ENCODE measurements around the gene HLTF.

Gene HLTF

GRCh38 chr3:149086232-149086988, at the start of gene HLTF:
Gene HLTF (minus strand): TSS chr3:149086533. CDS start chr3:149086336, 197 bp downstream.
- peak; percentile 98 for DNase-seq (ENCODE audit: low read depth, low spot score)
- peak within 1 kb of the TSS; percentile 94 for H3K4me3 ChIP-seq (ENCODE audit: low read depth, low read length)
- in situ Hi-C loops (cut with HindIII; ENCODE audit: low sequenced_read_pairs), result no loop called here
- TF ChIP-seq CTCF (IDR thresholded peaks at IDR 0.05; ENCODE audit: low read depth, low read length), result no peak

- H3K4me3 ChIP-seq (ENCODE audit: low read depth, low read length), result no peak overlapping the region
- peak; percentile 67 for DNase-seq (ENCODE audit: low read depth, low spot score)
- in situ Hi-C loops (cut with HindIII; ENCODE audit: low sequenced_read_pairs), result no loop called here
- no peak for TF ChIP-seq CTCF (IDR thresholded peaks at IDR 0.05; ENCODE audit: low read depth, low read length)
Observed at GRCh38 chr3:149134575-149134974, 48.2 kb upstream of the HLTF start.

- in situ Hi-C loops (cut with HindIII; ENCODE audit: low sequenced_read_pairs), result no loop called here
- TF ChIP-seq CTCF (IDR thresholded peaks at IDR 0.05; ENCODE audit: low read depth, low read length), result no peak
- no peak for DNase-seq (ENCODE audit: low read depth, low spot score)
- H3K4me3 ChIP-seq (ENCODE audit: low read depth, low read length), result no peak overlapping the region
Observed at GRCh38 chr3:149131589-149131988, 45.3 kb upstream of the HLTF start.

GRCh38 chr3:149129326-149130205, 43.2 kb upstream of the HLTF start, which contains the start of gene HPS3:
Gene HPS3 (plus strand): TSS chr3:149129638. CDS start chr3:149129724, 86 bp downstream.
- TF ChIP-seq CTCF (IDR thresholded peaks at IDR 0.05; ENCODE audit: low read depth, low read length), result no peak
- in situ Hi-C loops (cut with HindIII; ENCODE audit: low sequenced_read_pairs), result no loop called here

GRCh38 chr3:149128821-149129220, 42.5 kb upstream of the HLTF start:
- no peak for TF ChIP-seq CTCF (IDR thresholded peaks at IDR 0.05; ENCODE audit: low read depth, low read length)
- in situ Hi-C loops (cut with HindIII; ENCODE audit: low sequenced_read_pairs), result no loop called here
- DNase-seq (ENCODE audit: low read depth, low spot score), result no peak
- H3K4me3 ChIP-seq (ENCODE audit: low read depth, low read length), result peak overlapping the region; percentile 73

More at GRCh38 chr3:149129326-149130205, 43.2 kb upstream of the HLTF start, which contains the start of gene HPS3:
- peak within 1 kb of the TSS; percentile 73 for H3K4me3 ChIP-seq (ENCODE audit: low read depth, low read length)
- peak; percentile 93 for DNase-seq (ENCODE audit: low read depth, low spot score)

- no peak for TF ChIP-seq CTCF (IDR thresholded peaks at IDR 0.05; ENCODE audit: low read depth, low read length)
- in situ Hi-C loops (cut with HindIII; ENCODE audit: low sequenced_read_pairs), result no loop called here
- H3K4me3 ChIP-seq (ENCODE audit: low read depth, low read length), result no peak overlapping the region
- DNase-seq (ENCODE audit: low read depth, low spot score), result peak; percentile 12
Observed at GRCh38 chr3:149122721-149123578, 36.6 kb upstream of the HLTF start.

Measured in astrocyte of the spinal cord (primary cell).